Measurements from ENCODE around the gene SEC11A.

Gene SEC11A

DNA sequence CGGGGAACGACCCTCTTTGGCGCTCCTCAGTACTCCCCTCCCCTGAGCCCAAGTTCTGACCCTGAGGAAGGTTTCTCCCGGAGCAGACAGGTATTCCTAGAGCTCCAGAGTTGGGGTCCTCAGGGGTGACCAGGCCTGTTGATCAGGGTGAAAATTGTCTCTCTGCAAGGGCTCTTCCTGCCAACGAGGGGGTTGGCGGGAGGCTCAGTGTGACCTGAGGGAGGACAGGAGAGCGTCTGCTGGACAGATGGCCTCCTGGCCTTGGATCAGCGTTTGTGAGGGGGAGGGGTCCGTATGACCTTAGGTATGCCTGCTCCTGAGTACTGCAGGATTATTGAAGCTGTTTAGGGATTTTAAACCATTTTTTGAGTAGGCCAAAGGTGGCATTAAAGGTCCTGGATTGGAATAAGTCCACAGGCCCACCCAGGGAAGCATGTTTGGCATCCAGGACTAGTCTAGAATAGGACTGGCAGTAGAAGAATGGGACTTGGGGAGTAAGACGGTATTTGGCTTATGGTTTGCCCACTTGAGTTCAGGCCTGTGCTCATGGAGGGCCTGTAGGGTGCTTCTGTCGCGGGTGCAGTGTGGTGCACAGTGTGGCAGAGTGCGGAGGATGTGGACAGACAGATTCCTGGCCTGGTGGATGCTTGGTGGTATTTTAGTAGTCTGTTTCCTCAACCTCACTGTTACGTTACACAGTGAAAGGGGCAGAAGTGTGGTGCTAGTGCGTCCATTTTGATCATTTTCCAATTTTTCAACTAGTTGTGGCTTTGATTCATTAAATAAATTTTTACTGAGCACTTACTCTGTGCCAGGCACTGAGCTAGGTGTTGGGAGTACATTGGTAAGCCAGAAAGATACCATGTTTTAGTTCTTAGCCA, 33.4 kb upstream of the SEC11A start:
- Histone ChIP-seq H3K27me3 (ENCODE audit: low read length) (no peaks in the 10 kb centered on the region), H3K27ac (ENCODE audit: low read depth, low read length) (peak overlapping the region; percentile 75), H3K36me3 (ENCODE audit: low read length) (no peaks in the 10 kb centered on the region), H3K4me3 (ENCODE audit: insufficient read depth, low read length, poor library complexity, severe bottlenecking) (peak overlapping the region; percentile 85), H3K9me3 (ENCODE audit: insufficient read depth, low read length) (no peaks in the 10 kb centered on the region), H3K9ac (ENCODE audit: low read length) (peak overlapping the region; percentile 81), H2AFZ (ENCODE audit: low read depth, low read length, severe bottlenecking) (peak overlapping the region; percentile 29), H3F3A (ENCODE audit: insufficient read depth) (peaks cover 12% of the 10 kb centered on the region), H4K20me1 (ENCODE audit: low read depth, low read length) (peaks cover 11% of the 10 kb centered on the region), H3K79me2 (ENCODE audit: insufficient read depth, low read length) (peaks cover 56% of the 10 kb centered on the region), H3K4me2 (ENCODE audit: low read depth, low read length, poor library complexity, severe bottlenecking) (peak overlapping the region; percentile 71), H3K9me2 (replicated peaks; ENCODE audit: insufficient read depth, low read length) (no peaks in the 10 kb centered on the region)
- TF ChIP-seq, protein P1, sequence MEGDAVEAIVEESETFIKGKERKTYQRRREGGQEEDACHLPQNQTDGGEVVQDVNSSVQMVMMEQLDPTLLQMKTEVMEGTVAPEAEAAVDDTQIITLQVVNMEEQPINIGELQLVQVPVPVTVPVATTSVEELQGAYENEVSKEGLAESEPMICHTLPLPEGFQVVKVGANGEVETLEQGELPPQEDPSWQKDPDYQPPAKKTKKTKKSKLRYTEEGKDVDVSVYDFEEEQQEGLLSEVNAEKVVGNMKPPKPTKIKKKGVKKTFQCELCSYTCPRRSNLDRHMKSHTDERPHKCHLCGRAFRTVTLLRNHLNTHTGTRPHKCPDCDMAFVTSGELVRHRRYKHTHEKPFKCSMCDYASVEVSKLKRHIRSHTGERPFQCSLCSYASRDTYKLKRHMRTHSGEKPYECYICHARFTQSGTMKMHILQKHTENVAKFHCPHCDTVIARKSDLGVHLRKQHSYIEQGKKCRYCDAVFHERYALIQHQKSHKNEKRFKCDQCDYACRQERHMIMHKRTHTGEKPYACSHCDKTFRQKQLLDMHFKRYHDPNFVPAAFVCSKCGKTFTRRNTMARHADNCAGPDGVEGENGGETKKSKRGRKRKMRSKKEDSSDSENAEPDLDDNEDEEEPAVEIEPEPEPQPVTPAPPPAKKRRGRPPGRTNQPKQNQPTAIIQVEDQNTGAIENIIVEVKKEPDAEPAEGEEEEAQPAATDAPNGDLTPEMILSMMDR (IDR thresholded peaks at IDR 0.05; ENCODE audit: insufficient read depth, low read length, poor library complexity, severe bottlenecking), result no peak
- no peak for TF ChIP-seq EZH2phosphoT487 (conservative IDR thresholded peaks at IDR 0.05; ENCODE audit: low read length)

DNA sequence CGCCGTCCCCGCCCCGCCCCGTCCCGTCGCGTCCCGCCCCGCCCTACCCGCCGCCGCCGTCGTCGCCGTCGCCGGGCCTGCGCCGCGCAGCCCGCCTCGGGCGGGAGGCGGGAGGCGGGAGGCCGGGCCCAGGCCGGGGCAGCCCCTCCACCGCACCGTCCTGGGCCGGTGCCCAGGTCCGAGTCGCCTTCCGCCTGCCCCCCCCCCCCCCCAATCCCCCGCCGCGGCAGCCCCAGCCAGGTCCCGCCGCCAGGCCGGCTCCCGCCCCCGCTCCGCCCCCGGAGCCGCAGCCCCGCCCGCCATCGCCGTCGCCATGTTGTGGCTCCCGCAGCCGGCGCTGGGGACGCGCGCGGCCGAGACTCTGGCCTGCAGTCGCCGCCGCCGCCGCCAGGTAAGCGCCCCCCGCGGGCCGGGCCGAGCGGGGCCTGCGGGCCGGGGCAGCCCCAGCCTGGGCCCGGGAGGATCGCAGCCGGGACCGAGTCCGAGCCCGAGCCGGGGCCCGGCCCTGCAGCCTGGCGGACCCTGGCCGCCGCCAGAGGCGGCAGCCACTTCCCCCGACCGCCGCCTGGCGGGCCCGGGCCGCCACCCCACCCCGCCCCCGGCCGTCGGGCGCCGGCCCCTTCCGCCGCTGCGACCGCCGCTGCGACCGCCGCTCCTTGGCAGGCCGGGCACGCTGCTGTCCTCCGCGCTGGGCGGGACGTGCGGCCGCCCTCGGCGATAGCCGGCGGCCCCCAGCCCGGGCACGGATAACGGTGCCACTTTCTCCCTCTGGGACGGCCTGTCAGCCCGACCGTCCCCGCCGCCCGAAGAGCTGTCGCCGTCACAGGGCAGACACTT, 32.6 kb upstream of the SEC11A start, which contains the start of gene ZNF592:
ZNF592 (plus strand) TSS at position 319 of the 837 bp plus-strand sequence. CDS start 34,084 bp downstream, outside the sequence.
- peaks cover 48% of the 10 kb centered on the region for H3K79me2 ChIP-seq (ENCODE audit: insufficient read depth, low read length)
- peak within 1 kb of the TSS; percentile 75 for H3K27ac ChIP-seq (ENCODE audit: low read depth, low read length)
- H3K4me3 ChIP-seq (ENCODE audit: insufficient read depth, low read length, poor library complexity, severe bottlenecking), result peak within 1 kb of the TSS; percentile 85

DNA sequence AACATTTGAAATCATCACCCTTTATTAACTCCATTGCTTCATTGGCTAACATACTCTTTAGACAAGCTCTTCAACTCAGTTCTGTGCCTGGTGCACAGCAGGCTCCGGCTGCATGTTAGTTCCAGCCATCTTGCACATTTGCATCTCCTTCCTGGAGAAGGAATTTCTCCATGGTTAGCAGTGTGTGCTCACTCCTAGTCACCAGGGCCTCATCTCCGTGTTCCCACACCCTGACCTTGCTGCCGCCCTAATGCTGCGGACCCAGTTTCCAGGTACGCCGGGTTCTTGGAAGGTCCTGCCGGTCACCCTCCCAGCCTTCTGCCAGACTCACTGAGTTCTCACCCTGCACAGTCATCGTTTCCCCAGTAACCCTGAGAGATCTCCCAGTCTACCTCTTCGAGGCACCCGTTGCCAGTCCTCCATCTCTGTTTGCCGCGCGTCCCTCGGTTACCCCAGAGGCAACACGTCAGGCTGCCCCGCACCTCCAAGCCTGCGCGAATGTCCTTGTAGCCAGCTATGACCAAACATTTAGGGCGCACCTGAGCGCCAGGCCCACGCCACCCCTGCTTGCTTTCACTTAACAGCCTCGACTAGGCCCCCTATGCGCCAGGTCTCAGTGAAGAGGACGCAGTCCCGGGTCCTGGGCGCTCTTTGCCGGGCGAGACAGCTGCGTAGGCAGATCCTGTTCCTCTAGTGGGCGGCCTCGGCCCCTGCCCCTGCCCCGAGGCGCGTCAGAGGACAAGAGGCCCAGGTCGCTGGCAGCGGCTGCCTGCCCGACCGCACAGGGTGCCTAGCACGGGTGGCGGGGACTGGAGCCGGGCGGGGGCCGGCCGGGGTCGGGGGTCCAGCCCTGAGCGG, 31.7 kb upstream of the SEC11A start:
- H3K27ac ChIP-seq (ENCODE audit: low read depth, low read length), result peak overlapping the region; percentile 75
- no peak for TF ChIP-seq EZH2phosphoT487 (conservative IDR thresholded peaks at IDR 0.05; ENCODE audit: low read length)
- TF ChIP-seq, protein P1 (IDR thresholded peaks at IDR 0.05; ENCODE audit: insufficient read depth, low read length, poor library complexity, severe bottlenecking), result no peak
- peaks cover 11% of the 10 kb centered on the region for H4K20me1 ChIP-seq (ENCODE audit: low read depth, low read length)
- H2AFZ ChIP-seq (ENCODE audit: low read depth, low read length, severe bottlenecking), result peak overlapping the region; percentile 40
- peak overlapping the region; percentile 71 for H3K9ac ChIP-seq (ENCODE audit: low read length)
- H3F3A ChIP-seq (ENCODE audit: insufficient read depth), result peaks cover 16% of the 10 kb centered on the region
- no peaks in the 10 kb centered on the region for H3K27me3 ChIP-seq (ENCODE audit: low read length)
- no peaks in the 10 kb centered on the region for H3K9me3 ChIP-seq (ENCODE audit: insufficient read depth, low read length)
- peak overlapping the region; percentile 56 for H3K4me3 ChIP-seq (ENCODE audit: insufficient read depth, low read length, poor library complexity, severe bottlenecking)
- no peaks in the 10 kb centered on the region for H3K9me2 ChIP-seq (replicated peaks; ENCODE audit: insufficient read depth, low read length)
- H3K79me2 ChIP-seq (ENCODE audit: insufficient read depth, low read length), result peaks cover 39% of the 10 kb centered on the region
- no peaks in the 10 kb centered on the region for H3K36me3 ChIP-seq (ENCODE audit: low read length)
- H3K4me2 ChIP-seq (ENCODE audit: low read depth, low read length, poor library complexity, severe bottlenecking), result peak overlapping the region; percentile 61

More for the DNA sequence above, 32.6 kb upstream of the SEC11A start, which contains the start of gene ZNF592:
- no peaks in the 10 kb centered on the region for H3K36me3 ChIP-seq (ENCODE audit: low read length)
- H3K9me3 ChIP-seq (ENCODE audit: insufficient read depth, low read length), result no peaks in the 10 kb centered on the region
- H3K4me2 ChIP-seq (ENCODE audit: low read depth, low read length, poor library complexity, severe bottlenecking), result peak within 1 kb of the TSS; percentile 71
- H3K9ac ChIP-seq (ENCODE audit: low read length), result peak within 1 kb of the TSS; percentile 81
- no peak for TF ChIP-seq EZH2phosphoT487 (conservative IDR thresholded peaks at IDR 0.05; ENCODE audit: low read length)
- TF ChIP-seq, protein P1 (IDR thresholded peaks at IDR 0.05; ENCODE audit: insufficient read depth, low read length, poor library complexity, severe bottlenecking), result no peak
- H3K9me2 ChIP-seq (replicated peaks; ENCODE audit: insufficient read depth, low read length), result no peaks in the 10 kb centered on the region
- peaks cover 11% of the 10 kb centered on the region for H4K20me1 ChIP-seq (ENCODE audit: low read depth, low read length)
- peaks cover 16% of the 10 kb centered on the region for H3F3A ChIP-seq (ENCODE audit: insufficient read depth)
- H2AFZ ChIP-seq (ENCODE audit: low read depth, low read length, severe bottlenecking), result peak within 1 kb of the TSS; percentile 40
- no peaks in the 10 kb centered on the region for H3K27me3 ChIP-seq (ENCODE audit: low read length)

Measured in SU-DHL-6 (cell line).